ENCODE results near the gene CTSE.

Gene CTSE

GRCh38 chr1:205983925-205984725, 39.6 kb downstream of the CTSE start:
- Histone ChIP-seq H3K9me3 (ENCODE audit: control insufficient read depth, low read depth, low read length) (no peaks in the 10 kb centered on the region), H3K27ac (ENCODE audit: low read length) (no peak overlapping the region), H3K4me1 (ENCODE audit: control insufficient read depth, low read depth, low read length) (peaks cover 3% of the 10 kb centered on the region), H3K9ac (ENCODE audit: low read length) (no peak overlapping the region), H3K36me3 (ENCODE audit: control insufficient read depth, low read depth, low read length) (no peaks in the 10 kb centered on the region), H3K27me3 (ENCODE audit: control insufficient read depth, insufficient read depth, low read length) (no peaks in the 10 kb centered on the region), H3K4me3 (ENCODE audit: low read length) (no peak overlapping the region)

GRCh38 chr1:205981257-205981656, 42.4 kb downstream of the CTSE start:
- peaks cover 3% of the 10 kb centered on the region for H3K4me1 ChIP-seq (ENCODE audit: control insufficient read depth, low read depth, low read length)
- H3K4me3 ChIP-seq (ENCODE audit: low read length): no peak overlapping the region
- H3K27me3 ChIP-seq (ENCODE audit: control insufficient read depth, insufficient read depth, low read length): no peaks in the 10 kb centered on the region
- no peaks in the 10 kb centered on the region for H3K9me3 ChIP-seq (ENCODE audit: control insufficient read depth, low read depth, low read length)
- H3K9ac ChIP-seq (ENCODE audit: low read length): no peak overlapping the region
- H3K27ac ChIP-seq (ENCODE audit: low read length): no peak overlapping the region
- H3K36me3 ChIP-seq (ENCODE audit: control insufficient read depth, low read depth, low read length): no peaks in the 10 kb centered on the region

GRCh38 chr1:205980237-205980870, 43.3 kb downstream of the CTSE start:
- no peak overlapping the region for H3K27ac ChIP-seq (ENCODE audit: low read length)

GRCh38 chr1:205979301-205979700, 44.4 kb downstream of the CTSE start:
- H3K4me1 ChIP-seq (ENCODE audit: control insufficient read depth, low read depth, low read length): peaks cover under 1% of the 10 kb centered on the region
- H3K27ac ChIP-seq (ENCODE audit: low read length): no peak overlapping the region
- H3K9ac ChIP-seq (ENCODE audit: low read length): no peak overlapping the region
- no peak overlapping the region for H3K4me3 ChIP-seq (ENCODE audit: low read length)
- no peaks in the 10 kb centered on the region for H3K36me3 ChIP-seq (ENCODE audit: control insufficient read depth, low read depth, low read length)
- H3K27me3 ChIP-seq (ENCODE audit: control insufficient read depth, insufficient read depth, low read length): no peaks in the 10 kb centered on the region
- H3K9me3 ChIP-seq (ENCODE audit: control insufficient read depth, low read depth, low read length): no peaks in the 10 kb centered on the region

More at GRCh38 chr1:205980237-205980870, 43.3 kb downstream of the CTSE start:
- no peak overlapping the region for H3K4me3 ChIP-seq (ENCODE audit: low read length)
- H3K4me1 ChIP-seq (ENCODE audit: control insufficient read depth, low read depth, low read length): peaks cover 3% of the 10 kb centered on the region
- H3K36me3 ChIP-seq (ENCODE audit: control insufficient read depth, low read depth, low read length): no peaks in the 10 kb centered on the region
- no peak overlapping the region for H3K9ac ChIP-seq (ENCODE audit: low read length)
- no peaks in the 10 kb centered on the region for H3K27me3 ChIP-seq (ENCODE audit: control insufficient read depth, insufficient read depth, low read length)
- H3K9me3 ChIP-seq (ENCODE audit: control insufficient read depth, low read depth, low read length): no peaks in the 10 kb centered on the region

- Histone ChIP-seq H3K27me3 (ENCODE audit: control insufficient read depth, insufficient read depth, low read length) (no peaks in the 10 kb centered on the region), H3K27ac (ENCODE audit: low read length) (no peak overlapping the region), H3K36me3 (ENCODE audit: control insufficient read depth, low read depth, low read length) (no peaks in the 10 kb centered on the region), H3K4me3 (ENCODE audit: low read length) (no peak overlapping the region), H3K9ac (ENCODE audit: low read length) (no peak overlapping the region), H3K9me3 (ENCODE audit: control insufficient read depth, low read depth, low read length) (no peaks in the 10 kb centered on the region), H3K4me1 (ENCODE audit: control insufficient read depth, low read depth, low read length) (no peaks in the 10 kb centered on the region)
Observed at GRCh38 chr1:205978676-205979075, 45.0 kb downstream of the CTSE start.

- no peaks in the 10 kb centered on the region for H3K36me3 ChIP-seq (ENCODE audit: control insufficient read depth, low read depth, low read length)
- no peaks in the 10 kb centered on the region for H3K4me1 ChIP-seq (ENCODE audit: control insufficient read depth, low read depth, low read length)
- no peak overlapping the region for H3K4me3 ChIP-seq (ENCODE audit: low read length)
- no peaks in the 10 kb centered on the region for H3K9me3 ChIP-seq (ENCODE audit: control insufficient read depth, low read depth, low read length)
- H3K9ac ChIP-seq (ENCODE audit: low read length): no peak overlapping the region
- no peaks in the 10 kb centered on the region for H3K27me3 ChIP-seq (ENCODE audit: control insufficient read depth, insufficient read depth, low read length)
- no peak overlapping the region for H3K27ac ChIP-seq (ENCODE audit: low read length)
Observed at GRCh38 chr1:205977402-205978014, 46.2 kb downstream of the CTSE start.

GRCh38 chr1:205976708-205977401, 46.8 kb downstream of the CTSE start:
- Histone ChIP-seq H3K4me1 (ENCODE audit: control insufficient read depth, low read depth, low read length) (no peaks in the 10 kb centered on the region), H3K27ac (ENCODE audit: low read length) (no peak overlapping the region), H3K9me3 (ENCODE audit: control insufficient read depth, low read depth, low read length) (no peaks in the 10 kb centered on the region), H3K27me3 (ENCODE audit: control insufficient read depth, insufficient read depth, low read length) (no peaks in the 10 kb centered on the region), H3K4me3 (ENCODE audit: low read length) (no peak overlapping the region), H3K9ac (ENCODE audit: low read length) (no peak overlapping the region), H3K36me3 (ENCODE audit: control insufficient read depth, low read depth, low read length) (no peaks in the 10 kb centered on the region)

GRCh38 chr1:205976036-205976435, 47.7 kb downstream of the CTSE start:
- H3K4me1 ChIP-seq (ENCODE audit: control insufficient read depth, low read depth, low read length): no peaks in the 10 kb centered on the region
- no peaks in the 10 kb centered on the region for H3K9me3 ChIP-seq (ENCODE audit: control insufficient read depth, low read depth, low read length)
- no peaks in the 10 kb centered on the region for H3K36me3 ChIP-seq (ENCODE audit: control insufficient read depth, low read depth, low read length)
- no peak overlapping the region for H3K27ac ChIP-seq (ENCODE audit: low read length)
- no peaks in the 10 kb centered on the region for H3K27me3 ChIP-seq (ENCODE audit: control insufficient read depth, insufficient read depth, low read length)
- H3K4me3 ChIP-seq (ENCODE audit: low read length): no peak overlapping the region
- no peak overlapping the region for H3K9ac ChIP-seq (ENCODE audit: low read length)

- no peaks in the 10 kb centered on the region for H3K4me1 ChIP-seq (ENCODE audit: control insufficient read depth, low read depth, low read length)
- no peaks in the 10 kb centered on the region for H3K27me3 ChIP-seq (ENCODE audit: control insufficient read depth, insufficient read depth, low read length)
- no peak overlapping the region for H3K27ac ChIP-seq (ENCODE audit: low read length)
- no peaks in the 10 kb centered on the region for H3K36me3 ChIP-seq (ENCODE audit: control insufficient read depth, low read depth, low read length)
- H3K9me3 ChIP-seq (ENCODE audit: control insufficient read depth, low read depth, low read length): no peaks in the 10 kb centered on the region
- H3K9ac ChIP-seq (ENCODE audit: low read length): no peak overlapping the region
- no peak overlapping the region for H3K4me3 ChIP-seq (ENCODE audit: low read length)
Observed at GRCh38 chr1:205975387-205975998, 48.2 kb downstream of the CTSE start.

GRCh38 chr1:205974712-205975111, 49.0 kb downstream of the CTSE start:
- Histone ChIP-seq H3K4me3 (ENCODE audit: low read length) (no peak overlapping the region), H3K27ac (ENCODE audit: low read length) (no peak overlapping the region), H3K9ac (ENCODE audit: low read length) (no peak overlapping the region), H3K27me3 (ENCODE audit: control insufficient read depth, insufficient read depth, low read length) (no peaks in the 10 kb centered on the region), H3K9me3 (ENCODE audit: control insufficient read depth, low read depth, low read length) (no peaks in the 10 kb centered on the region), H3K36me3 (ENCODE audit: control insufficient read depth, low read depth, low read length) (no peaks in the 10 kb centered on the region), H3K4me1 (ENCODE audit: control insufficient read depth, low read depth, low read length) (no peaks in the 10 kb centered on the region)
